Endothelial cell of umbilical vein (primary cell): ENCODE results near the gene BSG. TPM values are rescaled to one million over a fixed set of nuclear protein-coding genes. Genes with fewer than 3 reads are reported as not detected.

Experiments used
- BruUV-seq: library from RNA; stranded (reverse); fragments of 400-500 nt; replicated peaks from 2 replicates; lab custom pipeline; 2021; lab: Mats Ljungman, UMichigan
- CTCF ChIA-PET: fragments of 300-600, 350-600 bp; sonication (Branson Sonifier 250); formaldehyde crosslinking; loops from one replicate; lab custom pipeline; 2021; ENCODE audit warnings: antibody characterized with exemption, inconsistent platforms; lab: Charles Lee
- POLR2A ChIA-PET: fragments of 300-600, 350-600 bp; sonication (Branson Sonifier 250); formaldehyde crosslinking; loops from one replicate; lab custom pipeline; 2021; ENCODE audit warnings: antibody characterized with exemption, inconsistent platforms; lab: Charles Lee
- DNase-seq: peaks from one replicate; pipeline ENCODE4 v3.0.0-alpha.2; 2011; ENCODE audit warnings: low read depth, low spot score
- FAIRE-seq: peaks from 2 replicates; lab custom pipeline; 2011; peaks lifted over from hg19 to GRCh38; lab: Jason Lieb, UNC
- H2AFZ ChIP-seq: 2 replicates; pipeline ENCODE4 v1.6.0; 2012; ENCODE audit warnings: low read depth, low read length, control low read depth, inconsistent platforms
- H3K27ac ChIP-seq: 2 replicates; pipeline ENCODE4 v1.5.1; 2011; ENCODE audit warnings: low read depth, mild to moderate bottlenecking, control low read depth, low read length, moderate library complexity; ENCODE audit not compliant: insufficient read depth
- H3K27me3 ChIP-seq, 2 experiments: 2 replicates each; pipeline versions ENCODE4 v1.6.0 to v1.6.1; 2011; ENCODE audit warnings: low read length in 2 of 2, mixed read lengths in 1 of 2; ENCODE audit not compliant: control insufficient read depth in 2 of 2, insufficient read depth in 2 of 2
- H3K36me3 ChIP-seq, 2 experiments: 2 replicates in 1 of 2; 3 replicates in 1 of 2; pipeline ENCODE4 v1.5.1; 2011; ENCODE audit warnings: low read length in 2 of 2, mild to moderate bottlenecking in 1 of 2, moderate library complexity in 1 of 2; ENCODE audit not compliant: control insufficient read depth in 2 of 2, insufficient read depth in 2 of 2; ENCODE audit errors: extremely low read depth in 1 of 2
- H3K4me1 ChIP-seq: 3 replicates; pipeline ENCODE4 v1.5.1; 2011; ENCODE audit warnings: mild to moderate bottlenecking, low read length; ENCODE audit not compliant: control insufficient read depth, insufficient read depth; ENCODE audit errors: extremely low read depth
- H3K4me2 ChIP-seq: 2 replicates; pipeline ENCODE4 v1.6.1; 2011; ENCODE audit warnings: low read length, control low read depth, mixed read lengths; ENCODE audit not compliant: insufficient read depth
- H3K4me3 ChIP-seq, 3 experiments: fragments of 200-600 bp in 1 of 3; sonication (generic), shearing (Covaris generic) in 1 of 3; replicated peaks in 1 of 3; 2 replicates each; pipeline ENCODE4 v1.5.1; 2011 to 2016; ENCODE audit warnings: control low read depth in 3 of 3, low read length in 3 of 3, mild to moderate bottlenecking in 2 of 3, inconsistent platforms in 1 of 3, low read depth in 1 of 3, moderate library complexity in 1 of 3; ENCODE audit not compliant: insufficient read depth in 1 of 3
- H3K79me2 ChIP-seq: 2 replicates; pipeline ENCODE4 v1.6.0; 2012; ENCODE audit warnings: low read length, inconsistent platforms; ENCODE audit not compliant: control insufficient read depth, insufficient read depth
- H3K9ac ChIP-seq: replicated peaks from 2 replicates; pipeline ENCODE3; 2011; ENCODE audit warnings: low read length, control low read depth; ENCODE audit not compliant: insufficient read depth; ENCODE audit errors: extremely low read depth
- H3K9me1 ChIP-seq: replicated peaks from 3 replicates; pipeline ENCODE4 v1.6.0; 2011; ENCODE audit warnings: mild to moderate bottlenecking, low read length; ENCODE audit not compliant: control insufficient read depth, insufficient read depth; ENCODE audit errors: extremely low read depth
- H3K9me3 ChIP-seq: replicated peaks from 2 replicates; pipeline ENCODE4 v1.5.1; 2012; ENCODE audit warnings: low read length, inconsistent platforms; ENCODE audit not compliant: control insufficient read depth, insufficient read depth
- H4K20me1 ChIP-seq: replicated peaks from 2 replicates; pipeline ENCODE3; 2011; ENCODE audit warnings: mild to moderate bottlenecking, low read length; ENCODE audit not compliant: control insufficient read depth, insufficient read depth; ENCODE audit errors: extremely low read depth
- CTCF ChIP-seq, 2 donors: IDR thresholded peaks; 1 replicate in 1 of 2; 2 replicates in 1 of 2; pipeline ENCODE4 v1.5.1; 2011; ENCODE audit warnings: low read length in 2 of 2, mild to moderate bottlenecking in 2 of 2, moderate library complexity in 2 of 2, control low read depth in 1 of 2, inconsistent platforms in 1 of 2, low read depth in 1 of 2; ENCODE audit not compliant: insufficient read depth in 1 of 2; ENCODE audit errors: extremely low read depth in 1 of 2
- EZH2 ChIP-seq: IDR thresholded peaks from 2 replicates; pipeline ENCODE4 v1.6.1; 2012; ENCODE audit warnings: borderline replicate concordance, low read depth, mild to moderate bottlenecking, moderate library complexity, low read length, inconsistent platforms; ENCODE audit not compliant: severe bottlenecking
- FOS ChIP-seq: IDR thresholded peaks from 2 replicates; pipeline ENCODE4 v1.6.1; 2011; ENCODE audit warnings: mild to moderate bottlenecking, low read length, moderate library complexity, borderline replicate concordance; ENCODE audit not compliant: insufficient read depth
- GATA2 ChIP-seq: IDR thresholded peaks from 2 replicates; pipeline ENCODE4 v1.7.0; 2011; ENCODE audit warnings: low read depth, mild to moderate bottlenecking, moderate library complexity, mixed read lengths, low read length; ENCODE audit not compliant: insufficient read length, insufficient read depth
- JUN ChIP-seq: IDR thresholded peaks from 2 replicates; pipeline ENCODE4 v1.6.1; 2011; ENCODE audit warnings: borderline replicate concordance, low read depth; ENCODE audit not compliant: insufficient read length, insufficient read depth
- MAX ChIP-seq: IDR thresholded peaks from 2 replicates; pipeline ENCODE4 v1.6.1; 2011; ENCODE audit not compliant: insufficient read depth, insufficient read length
- MYC ChIP-seq: IDR thresholded peaks from one replicate; pipeline ENCODE4 v1.6.1; 2011; ENCODE audit warnings: mild to moderate bottlenecking, low read depth, low read length
- POLR2A ChIP-seq: IDR thresholded peaks from 2 replicates; pipeline ENCODE4 v1.6.1; 2012; ENCODE audit warnings: low read depth, mild to moderate bottlenecking, control low read depth, low read length
- POLR2AphosphoS5 ChIP-seq: IDR thresholded peaks from 2 replicates; pipeline ENCODE4 v1.6.1; 2012; ENCODE audit warnings: low read depth, mild to moderate bottlenecking, control low read depth, low read length, moderate library complexity; ENCODE audit not compliant: insufficient read depth
- dilution Hi-C: fragments of 300-500 bp; cut with MboI; formaldehyde crosslinking; loops from one replicate; pipeline ENCODE4 v1.15.0; 2019; ENCODE audit warnings: low sequenced_read_pairs; ENCODE audit not compliant: extremely low pct_ligation_motif_present
- intact Hi-C: fragments of 100-400 bp; cut with micrococcal nuclease; formaldehyde crosslinking; loops from one replicate; pipeline ENCODE4 v1.10.0; 2022
- polyA plus RNA-seq, 4 experiments: library from polyadenylated mRNA; depleted of rRNA in 3 of 4; stranded (reverse) in 3 of 4; unstranded in 1 of 4; fragments of >200 nt; gene quantifications; 2 replicates each; pipeline versions ENCODE4 v1.2.1 to v1.2.3, GENCODE V29; 2011 to 2012; ENCODE audit warnings: missing spikeins in 1 of 4
- total RNA-seq: library from RNA; stranded (reverse); gene quantifications from 2 replicates; pipeline ENCODE4 v1.2.3, GENCODE V29; 2021

BSG gene
- total and polyA plus RNA-seq, 2 donors (not counting 3 experiments of a cell fraction or from before 2014, with no cell fraction given) = 485 to 661 TPM

- CTCF ChIA-PET = interaction anchor here (0.8 to 2.2 kb wide), 3 partner anchors 8 to 156 kb away, joined by 3 to 8 read pairs (median 4); no protein-coding TSS in a partner anchor
- DNase-seq = no peak
- intact Hi-C loops = no loop called here
- FAIRE-seq = no peak
- no peaks in the 10 kb centered on the region for H3K9me3 ChIP-seq
- H2AFZ ChIP-seq = no peak overlapping the region
- TF ChIP-seq FOS (no peak), POLR2A (no peak), JUN (no peak), POLR2AphosphoS5 (no peak), EZH2 (no peak), GATA2 (no peak), MAX (no peak), MYC (no peak), CTCF (IDR thresholded peaks at IDR 0.05; ENCODE audit: extremely low read depth in 1 of 2, insufficient read depth in 1 of 2, low read depth in 1 of 2, low read length in 2 of 2) (no peak)
- H3K27ac ChIP-seq = no peak overlapping the region
- dilution Hi-C loops = no loop called here
- H3K27me3 ChIP-seq = no peaks in the 10 kb centered on the region
- POLR2A ChIA-PET = no interaction called here
- peaks cover 5 to 26% of the 10 kb centered on the region in 2 experiments for H3K36me3 ChIP-seq
- H3K9me1 ChIP-seq = no peaks in the 10 kb centered on the region
- peaks cover 73% of the 10 kb centered on the region for H3K79me2 ChIP-seq
- no TSS peak for BruUV-seq
- H3K4me3 ChIP-seq = no peak overlapping the region
- H3K4me2 ChIP-seq = no peak overlapping the region
- H3K9ac ChIP-seq = no peak overlapping the region
- peaks cover 2% of the 10 kb centered on the region for H4K20me1 ChIP-seq
- H3K4me1 ChIP-seq = peaks cover 20% of the 10 kb centered on the region
These were observed 5.3 kb downstream of the BSG start for GRCh38 chr19:577439-578392.
